H1 (cell line): ENCODE results near the gene HLA-A. TPM values are rescaled to one million over a fixed set of nuclear protein-coding genes. Genes with fewer than 3 reads are reported as not detected.

Experiments
- CTCF ChIA-PET: fragments of 300-600 bp; sonication (Branson Sonifier 250); formaldehyde crosslinking; loops from one replicate; lab custom pipeline; 2021; ENCODE audit not compliant: partially characterized antibody; lab: Charles Lee
- POLR2A ChIA-PET: fragments of 300-600 bp; sonication (Branson Sonifier 250); formaldehyde crosslinking; loops from one replicate; lab custom pipeline; 2021; ENCODE audit warnings: inconsistent platforms; ENCODE audit not compliant: partially characterized antibody; lab: Charles Lee
- DNase-seq, 2 experiments: peaks; one replicate each; pipeline versions ENCODE4 v3.0.0 to v3.0.0-alpha.2; 2010 to 2022; ENCODE audit warnings: low spot score in 2 of 2, low read depth in 1 of 2, mixed read lengths in 1 of 2
- FAIRE-seq: peaks from 2 replicates; lab custom pipeline; 2011; peaks lifted over from hg19 to GRCh38; lab: Jason Lieb, UNC
- H2AFZ ChIP-seq: 2 replicates; pipeline ENCODE4 v1.8.1; 2012; ENCODE audit warnings: low read length, inconsistent platforms
- H2AK5ac ChIP-seq: 2 replicates; pipeline ENCODE4 v1.6.1; 2013; ENCODE audit warnings: low read depth, low read length
- H2BK120ac ChIP-seq: replicated peaks from 2 replicates; pipeline ENCODE3; 2013; ENCODE audit warnings: low read depth, low read length, inconsistent platforms
- H2BK12ac ChIP-seq: 2 replicates; pipeline ENCODE4 v1.6.1; 2013; ENCODE audit warnings: low read depth, low read length
- H2BK15ac ChIP-seq: 2 replicates; pipeline ENCODE4 v1.6.1; 2013; ENCODE audit warnings: low read length
- H2BK20ac ChIP-seq: 2 replicates; pipeline ENCODE4 v1.6.1; 2013; ENCODE audit warnings: low read length
- H2BK5ac ChIP-seq: 2 replicates; pipeline ENCODE4 v1.6.1; 2013; ENCODE audit warnings: low read depth, low read length
- H3K14ac ChIP-seq: 2 replicates; pipeline ENCODE4 v1.6.1; 2013; ENCODE audit warnings: inconsistent platforms; ENCODE audit not compliant: insufficient read length
- H3K18ac ChIP-seq: 2 replicates; pipeline ENCODE4 v1.6.1; 2013; ENCODE audit warnings: low read length; ENCODE audit errors: extremely low read depth
- H3K23ac ChIP-seq: 2 replicates; pipeline ENCODE4 v1.6.1; 2013; ENCODE audit warnings: inconsistent platforms; ENCODE audit not compliant: insufficient read length
- H3K23me2 ChIP-seq: 2 replicates; pipeline ENCODE4 v1.6.1; 2013; ENCODE audit warnings: low read depth, low read length
- H3K27ac ChIP-seq: 2 replicates; pipeline ENCODE4 v1.6.1; 2011; ENCODE audit warnings: low read depth, low read length, inconsistent platforms
- H3K27me3 ChIP-seq, 4 experiments: replicated peaks in 1 of 4; 1 replicate in 1 of 4; 2 replicates in 3 of 4; pipeline versions ENCODE4 v1.6.1 to v1.8.1; 2011 to 2013; ENCODE audit warnings: low read length in 3 of 4, mild to moderate bottlenecking in 3 of 4, inconsistent platforms in 2 of 4, mixed read lengths in 2 of 4, moderate library complexity in 1 of 4; ENCODE audit not compliant: control insufficient read depth in 3 of 4, insufficient read depth in 3 of 4; ENCODE audit errors: extremely low read depth in 1 of 4
- H3K36me3 ChIP-seq, 4 experiments: 2 replicates each; pipeline versions ENCODE4 v1.6.1 to v1.8.1; 2011 to 2013; ENCODE audit warnings: mild to moderate bottlenecking in 4 of 4, low read length in 3 of 4, moderate library complexity in 2 of 4, control low read depth in 1 of 4, inconsistent platforms in 1 of 4; ENCODE audit not compliant: insufficient read depth in 4 of 4, control insufficient read depth in 2 of 4
- H3K4ac ChIP-seq: replicated peaks from 2 replicates; pipeline ENCODE3; 2013; ENCODE audit warnings: low read length, low read depth, mixed read lengths, inconsistent platforms; ENCODE audit not compliant: insufficient read length
- H3K4me1 ChIP-seq, 4 experiments: replicated peaks in 1 of 4; 1 replicate in 1 of 4; 2 replicates in 3 of 4; pipeline versions ENCODE4 v1.6.1 to v1.8.1; 2011 to 2013; ENCODE audit warnings: low read length in 3 of 4, inconsistent platforms in 2 of 4, mixed read lengths in 1 of 4; ENCODE audit not compliant: insufficient read depth in 4 of 4, control insufficient read depth in 3 of 4
- H3K4me2 ChIP-seq, 2 experiments: 2 replicates each; pipeline versions ENCODE4 v1.6.1 to v1.8.1; 2011 to 2013; ENCODE audit warnings: low read depth in 2 of 2, low read length in 2 of 2, control low read depth in 1 of 2, inconsistent platforms in 1 of 2, mild to moderate bottlenecking in 1 of 2; ENCODE audit not compliant: insufficient read depth in 1 of 2
- H3K4me3 ChIP-seq, 4 experiments: fragments of 200-600, 300-600 bp in 1 of 4; sonication (generic), shearing (Covaris generic), sonication (Bioruptor Twin) in 1 of 4; 2 replicates each; pipeline versions ENCODE4 v1.5.1 to v1.8.1; 2011 to 2016; ENCODE audit warnings: low read length in 4 of 4, low read depth in 3 of 4, control low read depth in 2 of 4, inconsistent platforms in 2 of 4, mild to moderate bottlenecking in 2 of 4, mixed read lengths in 1 of 4, moderate library complexity in 1 of 4; ENCODE audit not compliant: insufficient read depth in 2 of 4; ENCODE audit errors: extremely low read depth in 1 of 4
- H3K56ac ChIP-seq: replicated peaks from 2 replicates; pipeline ENCODE3; 2013; ENCODE audit warnings: low read depth, mild to moderate bottlenecking, mixed read lengths, low read length, inconsistent platforms; ENCODE audit not compliant: insufficient read length
- H3K79me1 ChIP-seq: 2 replicates; pipeline ENCODE4 v1.6.1; 2013; ENCODE audit warnings: low read depth, low read length, control low read depth
- H3K79me2 ChIP-seq, 2 experiments: 2 replicates each; pipeline versions ENCODE4 v1.6.1 to v1.8.1; 2012 to 2013; ENCODE audit warnings: low read length in 2 of 2, mild to moderate bottlenecking in 2 of 2, inconsistent platforms in 1 of 2; ENCODE audit not compliant: insufficient read depth in 2 of 2, control insufficient read depth in 1 of 2
- H3K9ac ChIP-seq, 4 experiments: replicated peaks in 1 of 4; 1 replicate in 1 of 4; 2 replicates in 3 of 4; pipeline versions ENCODE4 v1.6.1 to v1.8.1; 2011 to 2013; ENCODE audit warnings: low read depth in 3 of 4, low read length in 3 of 4, control low read depth in 2 of 4, mild to moderate bottlenecking in 2 of 4, moderate library complexity in 2 of 4, inconsistent platforms in 1 of 4; ENCODE audit errors: extremely low read depth in 1 of 4
- H3K9me3 ChIP-seq, 2 experiments: 2 replicates each; pipeline versions ENCODE4 v1.6.1 to v1.8.1; 2012 to 2013; ENCODE audit warnings: mild to moderate bottlenecking in 2 of 2, moderate library complexity in 2 of 2, control low read depth in 1 of 2, inconsistent platforms in 1 of 2, low read depth in 1 of 2, low read length in 1 of 2, mixed read lengths in 1 of 2; ENCODE audit not compliant: insufficient read depth in 2 of 2
- H4K20me1 ChIP-seq, 2 experiments: replicated peaks in 1 of 2; 2 replicates each; pipeline versions ENCODE3 to v1.8.1; 2011 to 2013; ENCODE audit warnings: inconsistent platforms in 2 of 2, low read length in 2 of 2, mild to moderate bottlenecking in 1 of 2; ENCODE audit not compliant: insufficient read depth in 2 of 2, control insufficient read depth in 1 of 2
- H4K5ac ChIP-seq: 2 replicates; pipeline ENCODE4 v1.6.1; 2013; ENCODE audit warnings: low read length, low read depth, mixed read lengths, inconsistent platforms; ENCODE audit not compliant: insufficient read length
- H4K8ac ChIP-seq: 2 replicates; pipeline ENCODE4 v1.8.0; 2013; ENCODE audit warnings: mild to moderate bottlenecking, moderate library complexity, low read length, inconsistent platforms; ENCODE audit not compliant: insufficient read depth; ENCODE audit errors: extremely low read depth
- H4K91ac ChIP-seq: replicated peaks from 2 replicates; pipeline ENCODE3; 2013; ENCODE audit warnings: low read length, mixed read lengths, inconsistent platforms; ENCODE audit not compliant: insufficient read length
- EZH2 ChIP-seq: fragments of 200-600 bp; sonication (generic); IDR thresholded peaks from 2 replicates; pipeline ENCODE4 v1.7.1; 2012; ENCODE audit warnings: low read depth, mild to moderate bottlenecking, moderate library complexity, low read length, inconsistent platforms; ENCODE audit not compliant: severe bottlenecking
- HDAC2 ChIP-seq, 2 experiments: fragments of 300-600 bp in 1 of 2; sonication (generic) in 1 of 2; IDR thresholded peaks; 2 replicates each; pipeline ENCODE4 v1.6.1; 2011 to 2012; ENCODE audit warnings: low read depth in 2 of 2, low read length in 2 of 2, mild to moderate bottlenecking in 2 of 2, moderate library complexity in 2 of 2, borderline replicate concordance in 1 of 2, inconsistent platforms in 1 of 2
- JUND ChIP-seq: IDR thresholded peaks from 2 replicates; pipeline ENCODE4 v1.6.1; 2011; ENCODE audit warnings: mild to moderate bottlenecking, improper control_type of control experiment, low read length
- MAX ChIP-seq: IDR thresholded peaks from 2 replicates; pipeline ENCODE4 v1.6.1; 2012; ENCODE audit warnings: inconsistent platforms
- NANOG ChIP-seq: IDR thresholded peaks from 2 replicates; pipeline ENCODE4 v1.6.1; 2011; ENCODE audit warnings: low read length, low read depth, mild to moderate bottlenecking, inconsistent platforms; ENCODE audit not compliant: insufficient read depth, poor library complexity, severe bottlenecking
- RBBP5 ChIP-seq: IDR thresholded peaks from 2 replicates; pipeline ENCODE4 v1.7.1; 2012; ENCODE audit warnings: low read depth, mild to moderate bottlenecking, inconsistent platforms, low read length, moderate library complexity, borderline replicate concordance
- SUZ12 ChIP-seq: fragments of 200-600 bp; sonication (generic); IDR thresholded peaks from 2 replicates; pipeline ENCODE4 v1.6.1; 2012; ENCODE audit warnings: mild to moderate bottlenecking, inconsistent platforms, low read length, moderate library complexity, mixed read lengths
- TBP ChIP-seq: IDR thresholded peaks from 2 replicates; pipeline ENCODE4 v1.6.1; 2011; ENCODE audit warnings: low read depth, low read length, improper control_type of control experiment
- WGBS, 2 experiments: shearing (Covaris generic) in 1 of 2; methylation state at CpG; one replicate each; pipeline versions ENCODE4 v1.1.6 to v1.1.7; 2013 to 2015; ENCODE audit warnings: low lambda C conversion rate in 2 of 2, mixed read lengths in 2 of 2, inconsistent platforms in 1 of 2, low coverage in 1 of 2, missing lambda C conversion rate in 1 of 2; ENCODE audit not compliant: insufficient replicate concordance in 2 of 2, insufficient coverage in 1 of 2, insufficient read length in 1 of 2; ENCODE audit errors: extremely low coverage in 1 of 2, missing lambda C conversion rate in 1 of 2; 5-methylcytosine and 5-hydroxymethylcytosine counted together
- polyA plus RNA-seq, 7 experiments: library from polyadenylated mRNA; depleted of rRNA in 3 of 7; stranded (reverse) in 5 of 7; unstranded in 2 of 7; fragments of >200 nt in 5 of 7; fragments of 200-250 nt in 2 of 7; gene quantifications; 1 replicate in 5 of 7; 2 replicates in 1 of 7; 4 replicates in 1 of 7; pipeline versions ENCODE4 v1.2.1 to v1.2.3, GENCODE V29; 2011 to 2013; ENCODE audit warnings: missing spikeins in 2 of 7, mixed read lengths in 2 of 7
- total RNA-seq: library from RNA; stranded (reverse); fragmentation: NEBNext Ultra II Directional; extraction: Animal tissue kit (Norgen Biotek cat#: 25700); gene quantifications from 2 replicates; pipeline ENCODE4 v1.2.1, GENCODE V29; 2021

The HLA-A gene
- total and polyA plus RNA-seq, 2 of the 8 experiments (the other 6 are each of a cell fraction or from before 2014, with no cell fraction given) = 221 to 474 TPM

- no peak for DNase-seq
- no peak overlapping the region for H4K5ac ChIP-seq
- no peaks in the 10 kb centered on the region for H3K27me3 ChIP-seq
- no peaks in the 10 kb centered on the region for H3K79me1 ChIP-seq
- ChIA-PET POLR2A (interaction anchor here (1.0 to 1.9 kb wide), 5 partner anchors 13 to 33 kb away, joined by 3 to 9 read pairs (median 5); no protein-coding TSS in a partner anchor), CTCF (no interaction called here)
- H3K27ac ChIP-seq = peak overlapping the region; percentile 59; the same call in 1 of the 2 replicates
- peak overlapping the region; percentile 69 to 71; a peak in 3 of 4 replicates for H3K4me2 ChIP-seq
- H3K14ac ChIP-seq = no peak overlapping the region
- 38% methylated on average over 5 of the region's 5 CpGs; no CpG with 5 or more reads in 1 of the 2 experiments for WGBS, 2 experiments
- no peak for FAIRE-seq
- H3K36me3 ChIP-seq = peaks cover 2 to 21% (median 11%) of the 10 kb centered on the region in 4 experiments; a peak in 5 of 8 replicates
- H4K8ac ChIP-seq = no peak overlapping the region
- no peak overlapping the region for H2BK120ac ChIP-seq
- no peak overlapping the region for H2BK20ac ChIP-seq
- no peak overlapping the region for H3K4ac ChIP-seq
- H4K20me1 ChIP-seq = peaks cover 0 to 1% of the 10 kb centered on the region in 2 experiments
- no peak overlapping the region for H3K9ac ChIP-seq
- H2BK15ac ChIP-seq = no peak overlapping the region; the same call in 1 of the 2 replicates
- H2BK12ac ChIP-seq = no peak overlapping the region; the same call in 1 of the 2 replicates
- no peak overlapping the region for H2BK5ac ChIP-seq
- H3K23me2 ChIP-seq = peaks cover 4% of the 10 kb centered on the region; the same call in 1 of the 2 replicates
- H3K4me1 ChIP-seq = peaks cover 0 to 3% (median under 1%) of the 10 kb centered on the region in 4 experiments; a peak in 3 of 7 replicates
- no peak overlapping the region; the same call in 1 of the 2 replicates for H3K18ac ChIP-seq
- peak overlapping the region; percentile 54 to 86 (median 62); a peak in 5 of 8 replicates for H3K4me3 ChIP-seq
- no peak overlapping the region for H4K91ac ChIP-seq
- H2AFZ ChIP-seq = peak overlapping the region; percentile 92
- no peak overlapping the region for H3K56ac ChIP-seq
- peaks cover 0 to 5% of the 10 kb centered on the region in 2 experiments; a peak in 1 of 4 replicates for H3K79me2 ChIP-seq
- H3K23ac ChIP-seq = no peak overlapping the region
- H3K9me3 ChIP-seq = no peaks in the 10 kb centered on the region
- no peak overlapping the region for H2AK5ac ChIP-seq
- no peak for TF ChIP-seq JUND
- no peak for TF ChIP-seq SUZ12
- no peak for TF ChIP-seq TBP
- no peak for TF ChIP-seq NANOG
- no peak for TF ChIP-seq EZH2
- no peak for TF ChIP-seq RBBP5
- TF ChIP-seq HDAC2 (IDR thresholded peaks at IDR 0.05; ENCODE audit: borderline replicate concordance in 1 of 2, low read depth in 2 of 2, low read length in 2 of 2) = no peak
- no peak for TF ChIP-seq MAX
Observed at GRCh38 chr6:29941916-29942274, 437 bp upstream of the HLA-A start.
